ENCODE data around the gene UTS2. TPM values are rescaled to one million over a fixed set of nuclear protein-coding genes. Genes with fewer than 3 reads are reported as not detected.

Gene UTS2
- total RNA-seq, 1 experiment from 2014 or later, result not detected

DNA sequence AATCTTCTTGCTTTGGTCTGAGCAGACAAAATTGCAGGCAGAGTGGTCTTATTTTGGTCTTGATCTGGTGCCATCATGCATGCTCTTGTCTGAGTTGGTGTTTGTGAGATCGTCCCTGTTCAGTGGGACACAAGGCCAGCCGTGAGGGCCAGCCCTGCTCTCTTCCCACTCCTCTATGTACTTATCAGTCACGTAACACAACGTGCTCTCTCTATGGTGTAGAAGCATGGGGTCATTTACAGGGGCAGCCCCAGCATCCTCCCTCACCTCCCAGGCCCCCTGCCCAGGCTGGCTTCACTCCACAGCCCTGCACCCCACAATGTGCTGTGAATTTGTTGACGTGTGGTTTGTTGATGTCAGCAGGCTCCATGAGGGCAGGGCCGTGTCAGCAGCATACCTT is 18.3 kb upstream of the UTS2 start (continued):
- TF ChIP-seq ZNF425 (CRISPR knock-in tag; conservative IDR thresholded peaks at IDR 0.05) (no peak), ZNF317 (CRISPR knock-in tag; IDR thresholded peaks at IDR 0.05; ENCODE audit: borderline replicate concordance, low read depth) (no peak), NR3C1 (CRISPR knock-in tag; conservative IDR thresholded peaks at IDR 0.05; ENCODE audit: low read depth) (no peak)

- ATAC-seq, result no peak
- ChIA-PET POLR2A (no interaction called here), CTCF (interaction anchor here (1.0 kb wide), 1 partner anchor 117 kb away, joined by 3 read pairs; no protein-coding TSS in a partner anchor)
- Mint-ChIP-seq H3K9me3 (peaks cover 11% of the 10 kb centered on the region; the same call in 1 of the 2 replicates), H3K36me3 (no peaks in the 10 kb centered on the region), H3K27ac (no peak overlapping the region), H3K4me1 (no peaks in the 10 kb centered on the region), H3K27me3 (ENCODE audit: low read depth) (no peaks in the 10 kb centered on the region), H3K4me3 (no peak overlapping the region)
- no peak for TF ChIP-seq NFE2L1 (CRISPR knock-in tag; IDR thresholded peaks at IDR 0.05)
- no peak for TF ChIP-seq E2F5 (CRISPR knock-in tag; IDR thresholded peaks at IDR 0.05)
- TF ChIP-seq ZNF671 (CRISPR knock-in tag; IDR thresholded peaks at IDR 0.05), result no peak
- TF ChIP-seq, protein P1, sequence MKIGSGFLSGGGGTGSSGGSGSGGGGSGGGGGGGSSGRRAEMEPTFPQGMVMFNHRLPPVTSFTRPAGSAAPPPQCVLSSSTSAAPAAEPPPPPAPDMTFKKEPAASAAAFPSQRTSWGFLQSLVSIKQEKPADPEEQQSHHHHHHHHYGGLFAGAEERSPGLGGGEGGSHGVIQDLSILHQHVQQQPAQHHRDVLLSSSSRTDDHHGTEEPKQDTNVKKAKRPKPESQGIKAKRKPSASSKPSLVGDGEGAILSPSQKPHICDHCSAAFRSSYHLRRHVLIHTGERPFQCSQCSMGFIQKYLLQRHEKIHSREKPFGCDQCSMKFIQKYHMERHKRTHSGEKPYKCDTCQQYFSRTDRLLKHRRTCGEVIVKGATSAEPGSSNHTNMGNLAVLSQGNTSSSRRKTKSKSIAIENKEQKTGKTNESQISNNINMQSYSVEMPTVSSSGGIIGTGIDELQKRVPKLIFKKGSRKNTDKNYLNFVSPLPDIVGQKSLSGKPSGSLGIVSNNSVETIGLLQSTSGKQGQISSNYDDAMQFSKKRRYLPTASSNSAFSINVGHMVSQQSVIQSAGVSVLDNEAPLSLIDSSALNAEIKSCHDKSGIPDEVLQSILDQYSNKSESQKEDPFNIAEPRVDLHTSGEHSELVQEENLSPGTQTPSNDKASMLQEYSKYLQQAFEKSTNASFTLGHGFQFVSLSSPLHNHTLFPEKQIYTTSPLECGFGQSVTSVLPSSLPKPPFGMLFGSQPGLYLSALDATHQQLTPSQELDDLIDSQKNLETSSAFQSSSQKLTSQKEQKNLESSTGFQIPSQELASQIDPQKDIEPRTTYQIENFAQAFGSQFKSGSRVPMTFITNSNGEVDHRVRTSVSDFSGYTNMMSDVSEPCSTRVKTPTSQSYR (CRISPR knock-in tag; IDR thresholded peaks at IDR 0.05), result no peak
- TF ChIP-seq ZNF121 (CRISPR knock-in tag; IDR thresholded peaks at IDR 0.05), result no peak
- no peak for TF ChIP-seq NFATC4 (CRISPR knock-in tag; IDR thresholded peaks at IDR 0.05)
- TF ChIP-seq SMAD3 (CRISPR knock-in tag; IDR thresholded peaks at IDR 0.05; ENCODE audit: borderline replicate concordance), result no peak
- TF ChIP-seq ZSCAN18 (CRISPR knock-in tag; IDR thresholded peaks at IDR 0.05), result no peak
- no peak for TF ChIP-seq ELF4 (CRISPR knock-in tag; IDR thresholded peaks at IDR 0.05; ENCODE audit: low read depth)
- no peak for TF ChIP-seq EMX1 (CRISPR knock-in tag; IDR thresholded peaks at IDR 0.05)
- no peak for TF ChIP-seq FOXK1 (CRISPR knock-in tag; IDR thresholded peaks at IDR 0.05)
- no peak for TF ChIP-seq MLX (CRISPR knock-in tag; IDR thresholded peaks at IDR 0.05)
- TF ChIP-seq TCF7 (CRISPR knock-in tag; IDR thresholded peaks at IDR 0.05; ENCODE audit: low read depth), result no peak
- TF ChIP-seq, protein P2, sequence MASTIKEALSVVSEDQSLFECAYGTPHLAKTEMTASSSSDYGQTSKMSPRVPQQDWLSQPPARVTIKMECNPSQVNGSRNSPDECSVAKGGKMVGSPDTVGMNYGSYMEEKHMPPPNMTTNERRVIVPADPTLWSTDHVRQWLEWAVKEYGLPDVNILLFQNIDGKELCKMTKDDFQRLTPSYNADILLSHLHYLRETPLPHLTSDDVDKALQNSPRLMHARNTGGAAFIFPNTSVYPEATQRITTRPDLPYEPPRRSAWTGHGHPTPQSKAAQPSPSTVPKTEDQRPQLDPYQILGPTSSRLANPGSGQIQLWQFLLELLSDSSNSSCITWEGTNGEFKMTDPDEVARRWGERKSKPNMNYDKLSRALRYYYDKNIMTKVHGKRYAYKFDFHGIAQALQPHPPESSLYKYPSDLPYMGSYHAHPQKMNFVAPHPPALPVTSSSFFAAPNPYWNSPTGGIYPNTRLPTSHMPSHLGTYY (CRISPR knock-in tag; IDR thresholded peaks at IDR 0.05), result no peak
- no peak for TF ChIP-seq ZNF416 (CRISPR knock-in tag; IDR thresholded peaks at IDR 0.05)
- TF ChIP-seq, protein P3, sequence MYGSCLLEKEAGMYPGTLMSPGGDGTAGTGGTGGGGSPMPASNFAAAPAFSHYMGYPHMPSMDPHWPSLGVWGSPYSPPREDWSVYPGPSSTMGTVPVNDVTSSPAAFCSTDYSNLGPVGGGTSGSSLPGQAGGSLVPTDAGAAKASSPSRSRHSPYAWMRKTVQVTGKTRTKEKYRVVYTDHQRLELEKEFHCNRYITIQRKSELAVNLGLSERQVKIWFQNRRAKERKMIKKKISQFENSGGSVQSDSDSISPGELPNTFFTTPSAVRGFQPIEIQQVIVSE (CRISPR knock-in tag; IDR thresholded peaks at IDR 0.05; ENCODE audit: borderline replicate concordance), result no peak
- no peak for TF ChIP-seq MXD4 (CRISPR knock-in tag; IDR thresholded peaks at IDR 0.05; ENCODE audit: borderline replicate concordance)
- TF ChIP-seq FOXP4 (CRISPR knock-in tag; IDR thresholded peaks at IDR 0.05), result no peak
- TF ChIP-seq IRF2 (CRISPR knock-in tag; IDR thresholded peaks at IDR 0.05; ENCODE audit: borderline replicate concordance, low read depth), result no peak
- DNase-seq (ENCODE audit: low spot score), result no peak
Observed at GRCh38 chr1:7869136-7869920, 16.5 kb upstream of the UTS2 start.

All from WTC11 (cell line).